ENCODE results near the gene HBG2.
"Not testable (repeated sequence)": the region's sequence is repeated elsewhere in the genome, so short reads cannot be mapped to it uniquely, and the experiment has no call there.

Gene HBG2

GRCh38 chr11:5254646-5255413 is at the start of gene HBG2:
Gene HBG2 (minus strand): TSS chr11:5254781. CDS start chr11:5254728, 53 bp downstream.
- not testable (repeated sequence) for DNase-seq (ENCODE audit: low read depth in 2 of 3, low spot score in 1 of 3)

DNA sequence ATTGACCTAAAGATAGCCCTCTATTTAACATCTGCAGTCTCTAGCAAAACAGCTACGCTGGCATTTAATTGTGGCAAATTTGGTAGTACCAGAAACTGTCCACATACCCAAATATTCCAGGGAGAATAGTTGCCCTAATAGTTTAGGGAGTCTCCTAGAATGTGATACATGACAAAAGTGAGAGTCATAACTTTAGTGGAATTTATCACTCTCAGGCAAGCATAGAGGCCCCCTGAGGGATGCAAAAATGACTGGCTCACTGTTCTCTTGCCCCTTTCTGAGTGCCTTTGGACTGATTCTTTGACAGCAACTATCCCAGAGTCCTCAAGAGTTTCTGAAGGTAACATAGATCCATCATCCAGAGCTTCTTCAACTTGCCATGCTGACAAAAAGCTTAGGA is 49.5 kb upstream of the HBG2 start:
- no peak for DNase-seq (ENCODE audit: low read depth in 2 of 3, low spot score in 1 of 3)

DNA sequence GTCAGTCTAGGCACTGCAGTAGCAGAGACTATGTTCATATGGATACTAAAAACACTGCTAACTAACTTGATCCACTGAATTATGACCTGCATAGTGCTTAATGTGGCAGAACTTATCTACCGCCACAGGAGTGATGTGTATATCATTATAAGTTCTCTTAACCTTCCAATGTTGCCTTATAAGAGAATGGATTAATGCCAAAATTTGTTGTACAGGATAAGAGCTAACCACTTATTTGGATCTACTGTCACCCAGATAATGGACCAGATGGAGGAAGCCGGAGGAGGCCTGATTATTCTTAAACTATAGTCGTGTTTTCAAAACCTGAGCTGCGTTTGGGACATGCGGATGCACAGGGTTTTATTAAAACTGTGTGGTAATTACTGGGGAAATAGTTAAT is 49.0 kb upstream of the HBG2 start:
- no peak for DNase-seq (ENCODE audit: low read depth in 2 of 3, low spot score in 1 of 3)

DNA sequence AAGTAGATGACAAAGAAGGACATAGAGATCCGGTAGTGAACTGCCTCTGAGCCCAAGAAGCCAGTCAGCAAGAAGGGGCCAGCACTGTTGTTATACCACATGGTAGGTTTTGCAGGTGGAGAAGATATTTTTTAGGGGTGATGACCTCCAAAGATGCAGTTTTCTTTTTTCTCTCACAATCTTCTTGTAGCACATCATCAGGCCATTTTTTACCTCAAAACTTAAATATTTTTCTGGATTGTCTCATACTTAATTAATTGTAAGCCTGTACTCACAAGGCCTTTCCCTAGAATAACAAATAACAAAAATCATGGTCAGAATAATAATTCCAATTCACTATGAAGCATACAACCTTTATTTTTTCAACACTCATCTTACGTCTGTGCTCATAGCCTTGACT is 47.3 kb upstream of the HBG2 start, which contains the start of gene OR51B4:
TSS of gene OR51B4 (minus strand) at position 101 of the 400 bp plus-strand sequence. CDS start at position 101, 0 bp downstream.
- DNase-seq (ENCODE audit: low read depth in 2 of 3, low spot score in 1 of 3), result no peak

DNA sequence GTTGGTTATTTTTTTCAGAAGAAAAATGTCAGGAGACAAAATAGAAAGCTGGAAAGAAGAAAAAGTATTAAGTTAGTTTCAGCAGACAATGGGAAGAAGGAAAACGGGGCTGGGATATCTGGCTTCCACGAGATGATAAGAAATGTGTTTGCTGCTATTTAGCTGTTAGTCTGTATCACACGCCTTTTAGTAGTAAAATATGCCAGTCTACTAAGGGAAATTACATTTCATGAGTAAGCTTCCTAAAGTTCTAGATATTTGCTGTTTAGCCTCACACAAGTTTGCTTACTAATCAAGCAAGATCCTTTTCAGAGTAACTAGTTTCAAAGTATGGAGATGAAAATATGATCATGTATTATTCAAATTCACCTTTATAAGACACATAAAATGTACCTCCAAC is 45.7 kb upstream of the HBG2 start:
- DNase-seq (ENCODE audit: low read depth in 2 of 3, low spot score in 1 of 3), result no peak

- no peak for DNase-seq (ENCODE audit: low read depth in 2 of 3, low spot score in 1 of 3)
Measured at GRCh38 chr11:5298451-5298850, 43.9 kb upstream of the HBG2 start.

- no peak for DNase-seq (ENCODE audit: low read depth in 2 of 3, low spot score in 1 of 3)
Measured at GRCh38 chr11:5297721-5298323, 43.2 kb upstream of the HBG2 start.

GRCh38 chr11:5294342-5294995 is 39.9 kb upstream of the HBG2 start:
- DNase-seq (ENCODE audit: low read depth in 2 of 3, low spot score in 1 of 3), result not testable (repeated sequence)

DNA sequence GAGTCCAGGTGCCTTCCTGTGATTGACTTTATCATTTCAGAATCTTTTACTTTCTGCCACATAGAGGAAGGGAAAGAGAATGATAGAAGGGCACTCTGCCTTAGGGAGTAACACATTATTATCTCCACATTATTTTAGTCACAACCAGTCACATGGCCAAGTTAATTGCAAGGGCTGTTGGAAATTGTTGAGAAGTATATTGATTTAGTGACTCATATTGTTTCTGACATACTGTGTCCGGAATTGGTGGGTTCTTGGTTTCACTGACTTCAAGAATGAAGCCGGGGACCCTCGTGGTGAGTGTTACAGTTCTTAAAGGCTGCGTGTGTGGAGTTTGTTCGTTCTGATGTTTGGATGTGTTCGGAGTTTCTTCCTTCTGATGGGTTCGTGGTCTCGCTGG is 38.4 kb upstream of the HBG2 start:
- DNase-seq (ENCODE audit: low read depth in 2 of 3, low spot score in 1 of 3), result no peak

- no peak for DNase-seq (ENCODE audit: low read depth in 2 of 3, low spot score in 1 of 3)
Measured at GRCh38 chr11:5291207-5291838, 36.7 kb upstream of the HBG2 start.

GRCh38 chr11:5290106-5290505 is 35.5 kb upstream of the HBG2 start:
- no peak for DNase-seq (ENCODE audit: low read depth in 2 of 3, low spot score in 1 of 3)

DNA sequence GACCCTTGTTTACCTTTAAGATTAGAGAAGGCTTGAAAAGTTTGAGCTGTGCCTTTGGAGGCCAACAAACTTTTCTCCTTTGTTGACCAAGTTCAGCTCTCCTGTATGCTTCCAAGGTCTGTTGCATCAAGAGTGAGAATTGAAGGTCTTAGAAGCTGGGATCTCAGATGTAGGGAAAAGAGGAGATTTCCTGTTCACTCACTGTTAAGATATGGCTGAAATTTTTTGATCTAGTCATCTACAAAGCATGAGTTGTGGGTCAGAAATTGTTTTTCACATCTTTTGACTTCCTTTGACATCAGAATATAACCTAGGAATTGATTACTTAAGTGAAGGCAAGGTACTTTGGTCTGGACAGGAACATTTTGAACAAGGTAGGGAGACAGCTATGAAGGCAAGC is 35.1 kb upstream of the HBG2 start:
- no peak for DNase-seq (ENCODE audit: low read depth in 2 of 3, low spot score in 1 of 3)

GRCh38 chr11:5288906-5289550 is 34.4 kb upstream of the HBG2 start:
- no peak for DNase-seq (ENCODE audit: low read depth in 2 of 3, low spot score in 1 of 3)

GRCh38 chr11:5288108-5288905 is 33.7 kb upstream of the HBG2 start:
- DNase-seq (ENCODE audit: low read depth in 2 of 3, low spot score in 1 of 3), result no peak

GRCh38 chr11:5286901-5287300 is 32.3 kb upstream of the HBG2 start:
- DNase-seq (ENCODE audit: low read depth in 2 of 3, low spot score in 1 of 3), result no peak

- no peak for DNase-seq (ENCODE audit: low read depth in 2 of 3, low spot score in 1 of 3)
Measured at GRCh38 chr11:5286351-5286750, 31.8 kb upstream of the HBG2 start.

- DNase-seq (ENCODE audit: low read depth in 2 of 3, low spot score in 1 of 3), result no peak
Measured at GRCh38 chr11:5285703-5286340, 31.2 kb upstream of the HBG2 start.

- no peak for DNase-seq (ENCODE audit: low read depth in 2 of 3, low spot score in 1 of 3)
Measured at GRCh38 chr11:5284637-5285036, 30.1 kb upstream of the HBG2 start.

DNA sequence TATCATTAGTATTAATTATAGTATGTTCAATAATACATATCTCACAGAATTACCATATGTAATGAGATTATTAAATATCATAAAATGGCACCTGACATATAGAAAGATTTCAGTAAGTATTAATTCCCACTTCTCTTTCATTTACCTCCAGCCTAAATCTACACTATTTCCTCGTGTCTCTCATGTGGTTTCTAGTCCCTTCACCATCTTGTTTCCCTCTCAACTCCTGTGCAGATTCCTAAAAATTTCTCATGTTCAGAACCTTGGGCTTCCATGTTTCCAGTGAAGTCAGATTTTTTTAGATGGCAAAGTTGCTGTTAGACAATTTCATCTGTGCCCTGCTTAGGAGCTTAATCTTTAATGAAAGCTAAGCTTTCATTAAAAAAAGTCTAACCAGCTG is 29.3 kb upstream of the HBG2 start:
- DNase-seq (ENCODE audit: low read depth in 2 of 3, low spot score in 1 of 3), result no peak

- DNase-seq (ENCODE audit: low read depth in 2 of 3, low spot score in 1 of 3), result no peak
Measured at GRCh38 chr11:5283086-5283485, 28.5 kb upstream of the HBG2 start.
